HG02970 (cell line): ENCODE measurements around the gene EFCC1.

ENCODE experiments used
- ATAC-seq: cut with Tn5 transposase; IDR thresholded peaks from one replicate; pipeline ENCODE4 v1.9.1; 2021; ENCODE audit warnings: mild to moderate bottlenecking, moderate library complexity, moderate number of reproducible peaks; ENCODE audit not compliant: unreplicated experiment, low FRiP score

The EFCC1 gene

DNA sequence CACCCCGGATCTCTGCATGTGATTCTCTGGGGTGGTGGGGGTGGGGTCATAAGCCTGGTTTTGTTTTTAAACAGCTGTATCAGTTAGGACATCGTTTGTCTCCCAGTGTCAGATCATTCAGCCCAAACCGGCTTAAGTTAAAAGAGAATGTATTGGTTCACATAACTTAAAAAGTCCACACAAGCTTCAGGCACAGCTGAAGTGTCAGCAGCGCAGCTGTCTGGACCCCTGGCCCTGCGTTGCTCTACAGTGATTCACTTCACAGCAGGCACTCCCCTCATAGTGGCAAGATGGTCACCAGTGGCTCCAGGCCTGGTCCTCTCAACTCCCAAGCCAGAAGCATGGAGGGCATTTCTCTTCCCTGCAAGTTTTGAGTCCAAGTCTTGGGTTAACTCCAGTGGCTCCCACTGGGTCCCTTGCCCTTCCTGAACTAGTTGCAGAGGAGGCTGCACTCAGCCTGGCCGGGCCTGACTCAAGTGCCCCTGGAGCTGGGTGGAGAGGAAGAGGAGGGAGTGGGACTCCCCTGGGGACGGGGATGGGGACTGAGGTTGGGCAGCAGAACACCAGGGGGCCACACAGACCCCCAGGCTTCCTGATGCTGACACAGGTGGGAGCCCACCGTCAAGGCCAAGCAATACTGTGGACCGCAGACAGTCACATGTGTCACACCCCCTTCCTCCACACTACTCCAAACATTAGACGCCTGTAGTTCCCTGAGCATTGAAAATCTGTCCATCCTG lies 30.5 kb downstream of the EFCC1 start:
- ATAC-seq = no peak

DNA sequence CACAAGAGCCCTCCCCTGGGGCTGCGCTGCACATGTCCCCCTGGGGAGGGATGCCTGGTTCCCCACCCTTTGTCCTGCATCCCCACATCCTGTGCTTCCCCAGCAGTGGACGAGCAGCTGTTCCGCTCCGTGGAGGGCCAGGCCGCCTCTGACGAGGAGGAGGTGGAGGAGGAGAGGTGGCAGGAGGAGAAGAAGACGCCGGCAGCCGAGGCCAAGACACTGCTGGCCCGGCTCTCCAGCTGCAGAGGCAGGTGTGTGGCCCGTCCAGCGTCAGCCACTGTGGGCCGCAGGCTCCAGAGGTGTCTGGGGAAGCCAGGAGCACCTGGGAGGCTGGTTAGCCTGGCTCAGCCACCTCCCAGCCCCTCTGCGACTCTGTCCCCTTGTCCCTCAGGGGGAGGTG lies 31.6 kb downstream of the EFCC1 start:
- no peak for ATAC-seq

DNA sequence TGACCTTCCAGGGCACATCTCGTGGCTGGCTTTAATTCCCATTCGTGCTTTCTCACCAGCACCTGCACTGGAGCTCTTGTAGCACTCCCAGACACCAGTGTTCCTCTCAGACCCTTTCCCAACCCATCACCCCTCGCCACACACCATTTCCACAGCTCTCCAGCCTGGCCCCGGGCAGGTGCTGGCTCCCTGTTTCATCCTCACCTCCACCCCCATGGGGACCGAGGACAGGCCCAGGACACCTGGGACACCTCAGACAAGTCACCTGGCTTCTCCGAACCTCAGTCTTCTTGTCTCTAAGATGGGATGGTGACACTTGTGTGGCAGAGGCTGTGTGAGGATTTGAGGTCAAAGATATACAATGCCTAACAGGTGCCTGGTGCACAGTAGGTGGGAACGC lies 32.0 kb downstream of the EFCC1 start:
- ATAC-seq = no peak

DNA sequence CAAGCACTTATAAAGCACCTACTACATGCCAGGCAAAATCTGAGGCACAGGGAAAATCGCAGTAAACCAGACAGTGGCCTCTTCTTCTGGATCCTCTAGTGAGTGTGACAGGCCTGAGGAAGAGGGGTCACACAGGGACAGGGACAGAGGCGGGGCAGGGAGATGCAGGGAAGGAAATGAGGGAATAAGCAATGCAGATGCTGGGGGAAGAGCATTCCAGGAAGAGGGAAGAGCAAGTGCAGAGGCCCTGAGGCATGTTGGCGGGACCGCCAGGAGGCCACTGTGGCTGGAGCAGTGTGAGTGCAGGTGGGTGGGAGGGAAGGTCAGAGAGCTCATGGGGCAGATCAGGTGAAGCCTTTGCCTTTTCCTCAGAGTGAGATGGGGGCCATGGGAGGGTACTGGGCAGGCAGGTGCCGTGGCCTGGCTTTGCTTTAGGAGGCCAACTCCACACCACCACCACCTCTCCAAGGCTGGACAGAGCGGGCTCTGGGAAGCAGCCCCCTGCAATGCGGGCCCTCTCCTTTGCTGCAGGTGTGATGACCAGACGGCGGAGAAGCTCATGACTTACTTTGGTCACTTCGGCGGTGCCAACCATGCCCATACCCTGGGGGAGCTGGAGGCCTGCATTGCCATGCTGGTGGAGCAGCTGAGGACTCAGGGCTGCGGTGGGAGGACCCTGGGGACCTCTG lies 32.7 kb downstream of the EFCC1 start:
- no peak for ATAC-seq

DNA sequence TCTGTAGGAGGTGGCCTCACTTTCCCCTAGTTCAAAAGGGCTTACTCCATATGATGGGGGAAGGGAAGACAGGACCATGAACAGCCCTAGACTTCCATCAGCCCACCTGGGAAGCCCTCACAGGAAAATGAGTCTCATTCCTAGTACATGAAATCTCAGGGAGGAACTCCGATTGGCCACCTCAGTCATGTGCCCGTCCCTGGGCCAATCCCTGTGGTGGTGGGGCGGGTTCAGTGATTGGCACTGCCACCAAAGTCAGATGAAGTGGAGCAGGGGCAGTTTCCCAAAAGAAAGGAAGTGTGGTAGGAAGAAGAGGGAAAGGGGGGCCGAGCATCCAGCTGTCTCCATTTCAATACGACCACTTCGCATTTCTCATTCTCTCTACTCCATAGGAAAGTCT lies 33.5 kb downstream of the EFCC1 start:
- ATAC-seq = no peak

DNA sequence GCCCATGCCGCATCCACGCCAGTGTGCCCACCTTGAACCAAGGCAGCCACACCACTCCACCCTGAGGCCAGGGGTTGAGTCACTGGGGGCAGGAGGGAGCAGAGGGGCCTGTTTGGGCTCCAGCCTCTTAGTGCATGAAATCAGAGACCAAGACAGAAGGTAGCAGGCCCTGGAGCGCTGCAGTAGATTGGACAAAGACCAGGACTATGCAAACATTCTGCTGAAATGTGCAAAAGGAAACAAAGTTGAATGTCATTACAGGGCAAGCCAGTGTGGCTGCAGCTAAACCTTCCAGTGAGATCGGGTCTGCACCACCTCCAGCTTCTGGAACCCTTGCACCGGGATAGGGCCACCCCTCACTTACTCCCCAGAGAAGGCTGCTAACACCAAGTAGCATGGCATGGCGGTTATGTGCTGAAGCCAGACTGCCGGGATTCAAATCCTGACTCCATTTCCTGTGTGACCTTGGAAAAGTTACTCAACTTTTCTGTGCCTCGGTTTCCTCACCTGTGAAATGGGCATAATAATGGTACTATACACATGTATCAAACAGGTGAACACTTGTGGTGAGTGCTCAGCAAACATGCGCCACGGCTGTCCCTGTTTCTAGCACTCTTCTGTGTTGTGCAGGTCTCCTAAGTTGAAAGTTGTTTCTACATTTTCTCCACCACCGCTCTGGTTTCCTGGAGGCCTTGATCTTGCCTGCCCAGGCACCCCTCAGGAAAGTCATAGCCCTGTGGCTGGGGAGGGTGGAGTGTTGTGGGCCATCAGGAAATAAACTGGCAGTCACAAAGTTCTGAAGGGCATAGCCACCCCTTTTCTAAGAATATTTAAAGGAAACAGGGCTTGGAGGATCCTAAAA lies 34.5 kb downstream of the EFCC1 start:
- ATAC-seq = no peak

DNA sequence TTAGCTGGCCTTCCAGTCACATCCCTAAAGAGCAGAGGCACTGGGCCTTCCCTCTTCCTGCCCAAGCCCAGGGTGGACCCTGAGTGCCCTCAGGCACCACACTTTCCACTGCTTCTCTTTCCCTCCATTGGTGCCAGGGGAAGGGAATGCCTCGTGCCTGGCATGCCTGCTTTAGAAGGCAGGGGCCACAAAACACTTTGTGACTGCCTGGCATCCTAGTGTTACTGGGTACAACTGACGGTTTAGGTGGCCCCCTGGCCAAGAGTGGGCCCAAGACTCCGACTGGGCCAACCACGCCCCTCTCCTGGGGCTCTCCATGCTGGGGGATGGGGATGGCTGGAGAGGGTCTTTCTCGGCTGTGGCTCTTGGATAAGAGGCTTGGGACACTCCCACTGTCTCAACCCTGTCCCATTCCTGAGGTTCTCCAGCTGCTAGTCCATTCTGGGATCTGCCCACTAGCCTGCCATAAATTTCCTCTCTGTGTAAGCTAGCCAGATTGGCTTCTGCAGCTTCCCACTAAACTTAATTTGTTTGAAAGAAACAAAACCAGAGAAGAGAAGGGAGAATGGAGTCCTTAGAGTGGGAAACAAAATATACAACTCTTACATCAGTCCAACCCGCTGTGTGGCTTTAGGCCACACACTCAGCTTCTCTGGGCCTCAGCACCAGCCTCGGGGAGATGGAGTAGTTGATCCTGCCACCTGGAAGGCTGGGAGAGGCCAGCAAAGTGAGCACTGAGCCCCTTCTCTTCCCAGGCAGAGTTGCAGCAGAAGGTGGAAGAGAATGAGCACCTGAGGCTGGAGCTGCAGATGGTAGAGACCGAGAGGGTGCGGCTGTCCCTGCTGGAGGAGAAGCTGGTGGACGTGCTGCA lies 35.4 kb downstream of the EFCC1 start:
- no peak for ATAC-seq

DNA sequence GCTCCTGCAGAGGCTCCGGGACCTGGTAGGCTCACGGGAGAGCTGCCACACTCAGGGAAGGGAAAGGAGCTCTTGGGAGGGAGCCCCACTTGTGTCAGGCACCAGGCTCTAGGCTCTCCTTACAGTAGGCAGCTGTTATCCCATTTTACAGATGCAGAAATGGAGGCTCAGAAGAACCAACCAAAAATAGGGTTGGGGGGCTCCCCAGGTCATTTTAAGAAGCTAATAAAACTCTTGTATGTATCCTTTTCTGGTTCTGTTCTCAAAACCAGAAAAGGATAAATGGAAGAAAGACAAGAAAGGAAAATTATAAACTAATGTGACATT lies 36.0 kb downstream of the EFCC1 start:
- ATAC-seq = no peak

DNA sequence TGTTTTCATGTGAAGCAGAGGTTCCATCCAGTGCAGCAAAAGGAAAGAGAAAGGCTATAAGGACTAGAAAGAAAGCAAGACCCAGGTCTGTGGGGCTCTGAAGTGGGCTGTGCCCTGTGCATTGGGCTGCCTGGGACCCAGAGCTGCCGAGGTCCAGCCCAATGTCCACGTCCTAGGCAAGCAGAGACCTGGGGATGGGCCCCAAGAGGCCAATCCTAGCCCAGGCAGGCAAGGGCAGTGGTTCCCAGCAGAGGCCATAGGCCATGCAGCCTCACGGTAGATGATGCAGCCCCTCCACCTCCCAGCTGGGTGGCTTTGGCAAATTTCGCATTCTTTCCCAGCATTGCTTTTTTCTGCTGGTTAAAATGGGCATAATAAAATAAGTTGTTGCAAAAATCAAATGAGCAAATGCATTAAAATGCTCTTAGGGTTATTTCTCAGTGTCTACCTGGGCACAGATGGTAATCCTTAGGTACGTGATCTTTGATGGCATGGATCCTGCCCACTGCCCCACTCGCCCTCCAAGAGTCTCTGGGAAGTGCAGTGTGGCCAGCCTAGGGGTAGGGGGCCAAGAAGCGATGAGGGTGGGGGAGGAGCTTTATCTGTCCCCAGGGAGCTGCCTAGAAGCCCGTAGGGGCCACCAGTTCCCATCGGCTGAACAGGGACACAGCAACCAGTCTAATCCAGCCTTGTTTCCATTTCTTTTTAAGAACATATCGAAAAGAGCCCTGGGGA lies 37.2 kb downstream of the EFCC1 start:
- no peak for ATAC-seq

DNA sequence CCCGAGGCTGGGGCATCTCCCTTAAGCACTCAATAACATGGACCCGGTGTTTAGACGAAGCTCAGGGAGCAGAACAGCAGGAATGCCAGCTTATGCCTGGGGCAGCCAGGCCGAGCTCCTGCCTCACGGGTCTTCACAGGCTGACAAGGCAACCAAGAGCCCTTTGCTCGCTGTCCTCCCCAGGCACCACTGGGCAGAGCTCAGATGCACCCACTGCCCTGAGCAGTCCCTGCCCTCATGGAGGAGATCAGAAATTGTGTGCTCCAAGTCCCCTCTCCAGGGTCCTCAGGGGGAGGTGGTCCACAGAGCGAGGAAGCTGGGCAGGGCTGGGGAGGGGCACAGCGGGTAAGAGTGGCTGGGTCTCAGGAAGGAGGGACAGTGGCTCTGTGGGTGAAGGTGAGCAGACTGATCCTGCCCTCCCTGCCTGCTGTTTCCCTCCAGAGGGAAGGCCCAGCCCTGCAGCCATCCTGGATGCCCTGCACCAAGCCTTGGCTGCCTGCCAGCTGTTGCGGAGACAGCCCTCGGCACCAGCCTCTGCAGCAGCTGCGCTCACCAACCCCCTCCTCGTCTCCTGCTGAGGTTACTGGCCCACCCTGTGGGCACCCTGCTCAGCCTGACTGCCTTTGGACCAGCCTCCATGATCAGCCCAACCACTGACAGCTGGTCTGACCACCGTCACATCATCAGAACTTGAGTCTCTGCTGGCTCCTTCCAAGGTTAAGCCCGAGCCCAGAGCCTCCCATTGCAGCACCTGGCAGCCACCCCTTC lies 38.4 kb downstream of the EFCC1 start:
- no peak for ATAC-seq

DNA sequence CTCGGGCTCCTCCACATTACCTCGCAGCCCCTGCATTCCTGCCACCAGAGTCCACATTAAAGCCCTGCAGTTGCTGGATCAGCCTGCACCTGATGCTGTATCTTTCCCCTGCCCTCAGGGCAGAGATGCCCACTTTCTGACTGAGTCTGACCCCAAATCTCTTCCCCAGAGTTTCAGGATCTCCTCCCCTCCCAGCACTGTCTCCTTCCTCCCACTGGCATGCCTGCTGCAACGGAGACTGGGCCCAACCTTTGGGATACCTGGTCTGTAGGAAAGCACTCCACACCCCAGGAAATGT lies 38.9 kb downstream of the EFCC1 start:
- ATAC-seq = no peak

DNA sequence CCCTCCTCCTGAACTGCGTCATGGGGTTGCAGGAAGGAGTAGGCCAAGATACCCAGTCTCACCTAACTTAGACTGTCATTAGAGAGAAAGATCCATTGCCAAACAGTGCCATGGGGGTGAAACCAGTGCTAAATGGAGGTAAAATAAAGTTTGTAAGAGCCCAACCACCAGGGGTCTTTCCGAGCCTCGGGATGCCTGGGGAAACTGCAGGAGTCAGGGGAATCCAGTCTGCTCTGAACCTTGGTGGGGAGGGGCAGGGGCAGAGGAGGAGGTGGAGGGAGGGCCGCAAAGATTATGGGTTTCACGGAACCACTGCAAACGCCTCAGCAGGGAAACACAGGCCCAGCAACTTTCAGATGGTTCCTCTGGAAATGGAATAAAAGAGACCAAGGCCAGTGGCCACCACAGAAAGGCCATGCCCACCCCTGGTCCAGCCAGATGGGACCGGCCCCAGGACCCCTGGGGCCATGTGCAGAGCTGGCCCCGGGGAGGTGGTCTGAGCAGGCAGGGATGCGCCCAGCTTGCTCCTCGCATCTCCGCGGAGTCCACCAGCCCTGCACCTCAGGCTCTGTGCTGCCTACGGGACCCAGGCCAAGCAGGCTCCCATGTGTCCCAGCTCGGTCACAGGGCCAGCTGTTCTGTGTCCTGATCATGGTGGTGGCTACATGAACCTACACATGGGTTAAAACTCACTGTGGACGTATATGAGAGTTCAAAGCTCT lies 39.6 kb downstream of the EFCC1 start:
- ATAC-seq = no peak

DNA sequence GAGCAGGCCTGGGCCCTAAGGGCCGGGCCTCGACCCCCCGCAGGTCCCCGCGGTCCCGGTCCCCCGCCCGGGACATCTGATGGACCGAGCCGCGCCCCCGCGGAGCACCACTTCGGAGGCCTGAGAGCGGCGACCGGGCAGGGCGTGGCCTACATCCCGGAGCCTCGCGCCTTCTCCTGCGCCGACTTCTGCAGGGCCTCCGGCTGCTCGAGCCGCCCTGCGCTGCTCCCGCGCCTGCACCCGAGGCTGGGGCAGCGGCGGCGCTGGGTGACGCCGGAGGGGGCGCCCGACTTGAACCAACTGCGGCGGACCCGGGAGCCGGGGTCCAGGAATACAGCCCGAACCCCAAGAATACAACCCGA lies 44.6 kb downstream of the EFCC1 start:
- ATAC-seq = no peak

DNA sequence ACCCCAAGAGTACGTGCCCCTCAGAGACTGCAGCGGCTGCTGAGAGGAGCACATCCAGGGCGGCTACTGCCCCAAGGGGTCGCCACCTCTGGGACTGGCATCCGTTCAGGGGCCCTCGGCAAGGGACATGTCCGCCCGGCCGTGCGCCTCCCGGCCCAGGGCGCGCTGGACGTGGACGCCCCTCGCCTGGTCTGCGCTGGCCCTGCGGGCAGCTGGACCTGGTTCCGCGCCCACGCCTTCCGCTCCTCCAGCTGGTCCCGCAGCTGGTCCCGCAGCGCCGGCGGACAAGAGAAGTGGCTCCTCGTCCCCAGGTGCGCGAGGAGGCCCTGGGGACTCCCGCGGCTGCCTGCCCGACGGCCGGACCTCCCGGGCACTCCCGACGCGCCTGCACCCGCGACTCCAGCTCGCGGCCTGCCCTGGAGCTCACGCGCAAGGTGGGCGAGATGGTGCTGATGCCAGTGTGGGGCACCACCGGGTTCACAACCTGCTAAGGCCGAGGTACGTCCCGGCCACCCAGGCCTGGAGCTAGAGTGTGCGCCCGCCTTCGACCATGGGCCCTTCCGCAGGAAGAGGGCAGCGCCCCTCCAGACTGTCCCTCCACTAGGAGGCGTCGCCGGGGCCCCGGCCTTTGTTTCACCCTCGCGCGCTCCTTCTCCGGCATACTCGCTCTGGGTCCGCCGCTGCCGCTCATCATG lies 45.1 kb downstream of the EFCC1 start:
- ATAC-seq = no peak

DNA sequence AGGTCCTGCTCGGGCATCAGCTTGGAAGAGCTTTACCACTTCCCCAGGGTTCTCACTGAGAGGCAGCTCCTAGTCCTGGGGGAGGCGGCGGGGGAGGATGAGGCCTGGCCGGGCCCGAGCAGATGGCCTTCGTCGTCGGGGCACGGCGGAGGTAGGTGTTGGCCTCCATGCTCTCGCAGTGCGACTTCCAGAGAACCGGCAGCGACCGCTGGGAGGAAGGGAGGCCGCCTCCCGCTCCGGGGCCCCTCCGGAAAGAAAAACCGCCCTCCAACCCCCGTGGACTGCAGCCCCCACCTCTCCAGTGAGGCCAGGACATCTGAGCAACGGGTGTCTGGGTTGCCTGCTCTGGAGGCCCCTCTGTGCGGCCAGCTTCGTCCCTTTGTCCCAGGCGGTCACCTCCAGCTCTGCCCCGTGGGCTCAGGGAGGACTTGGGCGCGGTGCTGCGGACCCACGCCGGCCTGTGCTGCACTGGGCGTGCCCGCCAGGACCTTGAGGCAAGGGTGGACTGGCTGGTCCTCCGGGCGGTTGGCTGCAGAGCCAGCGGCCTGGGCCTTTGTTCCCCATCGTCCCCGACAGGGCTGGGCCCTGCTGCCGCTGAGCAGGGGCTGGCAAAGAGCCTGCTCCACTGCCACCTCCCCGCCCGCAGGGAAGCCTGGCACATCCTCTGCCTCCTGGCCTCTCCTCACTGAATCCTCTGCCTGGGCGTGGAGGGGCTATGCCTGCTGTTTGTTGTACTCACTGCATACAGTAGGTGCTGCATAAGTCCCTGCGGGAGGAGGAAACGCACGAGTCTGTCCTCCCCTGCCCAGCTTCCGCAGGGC lies 45.8 kb downstream of the EFCC1 start:
- ATAC-seq = no peak

DNA sequence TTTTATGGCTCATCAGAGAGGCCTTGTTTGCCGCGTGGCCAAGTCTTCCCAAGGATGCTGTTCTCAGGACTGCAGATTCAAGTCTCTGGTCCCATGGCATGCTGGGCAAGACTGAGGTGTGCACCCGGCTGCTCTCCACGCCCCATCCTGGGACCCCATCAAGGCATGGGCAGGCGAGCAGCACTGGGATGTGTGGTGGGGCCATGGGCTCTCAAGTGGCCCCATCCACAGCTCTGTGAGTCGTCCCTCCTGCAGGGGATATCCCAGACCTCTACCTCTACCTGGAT lies 46.4 kb downstream of the EFCC1 start:
- no peak for ATAC-seq

DNA sequence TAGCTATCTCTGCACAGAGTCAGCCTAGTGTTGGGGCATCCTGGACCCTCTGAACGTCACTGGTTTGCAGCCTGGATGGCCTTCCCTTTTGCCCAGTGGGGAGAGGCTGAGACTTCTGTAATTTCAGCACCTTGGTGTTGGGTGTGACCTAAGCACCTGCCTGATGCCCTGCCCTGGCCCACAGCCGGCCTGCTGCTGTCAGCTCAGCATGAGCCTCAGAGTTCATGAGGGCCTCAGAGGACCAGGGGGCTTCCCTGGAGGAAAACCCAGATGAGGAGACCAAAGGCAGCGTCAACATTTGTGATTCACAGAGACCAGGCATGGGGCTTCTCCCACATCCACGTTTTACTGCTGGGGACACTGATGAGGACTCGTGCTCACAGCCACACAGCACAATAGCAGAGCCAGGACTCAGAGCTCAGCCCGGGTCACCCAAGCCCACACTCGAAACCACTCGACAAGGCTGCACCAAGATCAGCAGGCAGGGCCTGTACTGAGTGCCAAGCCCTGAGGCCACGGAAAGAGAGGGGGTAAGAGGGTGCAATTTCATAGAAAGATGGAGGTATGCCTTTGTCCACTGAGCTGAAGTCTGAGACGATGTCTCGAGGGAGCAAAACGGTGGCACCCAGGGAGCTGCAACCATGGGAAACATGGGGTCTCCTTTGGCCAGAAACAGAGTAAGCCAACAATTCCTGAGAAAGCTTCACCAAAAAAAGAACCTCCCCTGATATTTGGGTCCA lies 49.6 kb downstream of the EFCC1 start:
- no peak for ATAC-seq
